Stimulated activated CD8-positive, alpha-beta memory T cell treated with anti-CD3 and anti-CD28 coated beads, Interleukin-2, amount 100 ng/mL, for 48 hours (primary cell): ENCODE measurements around the gene CYBA.
A peak's percentile ranks its signal among the peaks of the same experiment; 100 is the strongest.
"Not testable (repeated sequence)": the region's sequence is repeated elsewhere in the genome, so short reads cannot be mapped to it uniquely, and the experiment has no call there.

Experiments used
- DNase-seq, 2 donors: peaks; one replicate each; pipeline ENCODE4 v3.0.0-alpha.2; 2020; ENCODE audit warnings: low read depth in 2 of 2

CYBA gene

DNA sequence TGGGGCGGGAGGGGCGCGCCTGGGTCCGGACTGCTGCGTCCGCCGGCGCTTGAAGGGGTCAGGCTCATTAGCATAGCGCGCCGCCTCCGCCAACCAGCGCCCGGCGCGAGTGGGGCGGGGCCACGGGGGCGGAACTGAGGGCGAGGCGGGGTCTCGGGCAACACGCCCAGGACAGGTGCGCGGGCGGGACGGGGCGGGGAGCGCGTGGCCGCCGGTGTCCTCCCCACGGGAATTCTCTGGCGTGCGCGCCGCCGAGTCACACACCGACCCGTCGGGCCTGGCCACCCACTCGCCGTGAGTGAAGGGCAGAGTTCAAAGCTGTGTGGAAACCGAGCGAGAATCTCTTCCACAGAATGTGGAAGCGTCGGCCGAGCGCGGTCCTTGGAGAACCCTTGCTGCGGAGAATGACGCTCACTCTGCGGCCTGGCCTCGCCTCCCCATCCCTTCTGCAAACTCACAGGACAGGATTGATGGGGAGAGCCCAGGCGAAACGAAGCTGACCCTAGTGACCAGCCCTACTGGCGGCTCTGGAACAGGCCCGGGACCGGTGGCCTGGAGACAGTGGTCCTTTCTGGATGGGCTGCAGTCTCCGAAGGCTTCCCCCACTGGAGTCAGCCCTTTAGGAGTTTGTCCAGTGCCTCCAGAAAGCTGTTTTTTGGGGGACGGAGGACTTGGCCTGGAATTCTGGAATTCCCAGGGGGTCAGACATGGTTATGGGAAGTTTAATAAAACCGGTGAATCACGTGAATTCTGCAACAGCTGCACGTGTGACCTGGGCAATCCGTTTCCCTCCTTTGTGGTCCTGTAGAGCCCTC lies 35.8 kb upstream of the CYBA start, which contains the start of gene SNAI3:
TSS of gene SNAI3 (minus strand) at position 69 of the 815 bp plus-strand sequence. CDS start 101 bp downstream, outside the sequence.
- DNase-seq: peak; percentile 84 to 85

DNA sequence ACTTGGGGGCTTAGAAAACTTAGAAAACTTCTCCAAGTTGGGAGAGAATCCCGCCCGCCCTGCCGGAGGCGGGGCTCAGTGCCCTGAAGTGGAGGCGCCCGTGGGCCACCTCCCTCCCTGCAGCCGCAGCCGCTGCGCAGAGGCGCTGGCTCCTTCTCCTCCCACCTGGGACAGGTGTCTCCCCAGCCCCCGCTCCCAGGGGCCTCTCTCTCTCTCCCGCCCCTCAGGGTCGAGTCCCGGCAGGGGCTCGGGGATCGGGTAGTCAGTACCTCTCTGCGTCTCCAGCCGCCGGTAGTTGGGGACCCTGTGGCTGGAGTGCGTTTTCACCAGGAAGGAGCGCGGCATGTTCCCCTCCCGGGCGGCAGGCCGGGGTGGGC lies 35.2 kb upstream of the CYBA start:
- no peak for DNase-seq

DNA sequence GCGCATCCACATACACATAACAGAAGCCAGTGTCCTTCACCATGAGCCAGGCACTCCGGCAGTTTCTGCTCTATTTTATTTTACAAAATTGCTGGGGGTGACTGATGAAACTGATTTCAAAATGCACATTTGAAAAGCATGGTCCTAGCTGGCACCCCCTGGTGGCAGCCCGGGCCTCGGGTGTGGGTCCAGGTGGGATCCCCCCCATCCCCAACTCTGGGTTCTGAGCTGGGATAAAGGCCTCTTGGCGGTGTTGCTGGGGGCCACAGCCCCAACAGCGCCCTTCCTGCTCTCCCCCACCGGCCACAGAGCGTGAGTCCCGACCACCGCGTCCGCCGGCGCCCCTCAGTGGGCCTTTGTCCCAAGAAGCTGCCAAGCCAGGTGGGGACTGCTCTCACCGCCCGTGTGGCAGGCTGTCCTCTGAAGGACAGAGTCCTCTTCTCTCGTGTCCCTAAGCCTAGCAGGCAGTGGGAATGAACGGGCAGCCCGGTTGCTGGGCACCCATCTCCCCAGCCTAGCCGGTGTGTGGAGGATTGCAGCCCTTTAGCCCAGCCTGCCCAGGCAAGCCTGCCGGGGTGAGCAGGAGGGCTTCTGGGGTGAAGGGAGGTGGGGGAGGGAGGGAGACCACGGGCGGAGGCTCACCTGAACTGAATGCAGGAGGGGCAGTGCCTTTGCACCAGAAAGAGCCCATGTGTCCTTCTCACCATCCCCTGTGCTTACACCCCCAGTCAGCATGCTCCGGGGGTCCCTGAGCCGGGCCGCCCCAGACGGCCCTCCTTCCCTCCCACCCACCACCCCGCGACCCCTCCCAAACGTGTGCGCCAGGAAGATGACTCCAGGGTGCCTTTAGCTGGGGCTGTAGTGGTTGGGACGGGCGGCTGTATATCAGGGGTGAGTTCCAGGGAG lies 34.6 kb upstream of the CYBA start:
- DNase-seq: peak in 1 of 2 donors; percentile 69

DNA sequence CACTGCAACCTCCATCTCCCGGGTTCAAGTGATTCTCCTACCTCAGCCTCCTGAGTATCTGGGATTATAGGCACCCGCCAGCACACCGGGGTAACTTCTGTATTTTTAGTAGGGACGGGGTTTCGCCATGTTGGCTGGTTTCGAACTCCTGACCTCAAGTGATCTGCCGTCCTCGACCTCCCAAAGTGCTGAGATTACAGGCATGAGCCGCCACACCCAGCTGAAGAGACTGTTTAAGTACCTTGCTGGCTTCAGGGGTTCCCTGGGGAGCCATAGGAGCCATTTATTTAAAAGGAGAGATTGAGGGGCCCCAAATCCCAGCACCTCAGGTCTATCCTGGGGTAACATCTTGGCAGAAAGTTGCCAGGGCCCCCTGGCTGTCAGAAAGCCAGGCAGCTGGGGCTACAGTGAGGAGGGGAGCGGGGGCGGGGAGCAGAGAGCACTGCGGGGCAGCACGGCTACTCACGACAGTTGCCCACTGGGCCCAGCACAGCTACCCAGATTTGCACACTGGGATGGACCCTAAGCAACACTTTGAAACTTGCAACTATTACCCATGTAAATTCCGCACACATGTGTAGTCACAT lies 33.8 kb upstream of the CYBA start:
- DNase-seq: no peak

DNA sequence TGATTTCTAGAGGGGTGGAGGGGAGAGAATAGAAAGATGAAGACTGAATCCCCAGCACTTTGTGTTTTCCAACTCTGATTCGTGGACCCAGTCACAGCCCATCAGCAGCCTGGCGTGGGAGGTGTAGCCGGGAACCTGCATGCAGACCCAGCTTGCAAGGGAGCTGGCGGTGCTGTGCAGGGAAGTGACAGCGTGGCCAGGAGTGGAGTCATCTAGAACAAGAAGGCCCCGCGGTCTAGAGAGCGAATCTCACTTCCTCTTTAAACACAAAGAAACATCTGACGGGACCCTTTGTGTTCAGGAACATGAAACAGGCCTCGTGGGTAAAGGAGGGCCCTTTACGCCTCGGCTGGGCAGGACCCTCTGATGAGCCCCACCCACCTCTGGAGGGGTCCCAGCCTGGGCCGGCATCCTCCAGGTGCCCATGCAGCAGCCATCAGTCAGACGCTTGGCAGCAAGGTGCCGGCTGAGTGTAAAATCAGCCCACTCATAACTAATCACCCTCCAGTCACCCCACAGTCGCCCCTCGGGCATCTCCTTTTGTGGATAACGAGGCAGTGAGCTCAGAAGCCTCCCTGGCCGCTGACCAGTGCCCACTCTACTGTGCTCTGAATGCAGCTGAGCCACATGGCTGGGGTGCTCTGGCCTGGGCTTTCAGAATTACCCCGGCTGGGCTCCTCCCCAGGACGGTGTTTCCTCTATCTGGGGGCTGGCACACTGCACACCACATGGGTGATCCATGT lies 31.0 kb upstream of the CYBA start:
- peak in 1 of 2 donors; percentile 68 for DNase-seq

DNA sequence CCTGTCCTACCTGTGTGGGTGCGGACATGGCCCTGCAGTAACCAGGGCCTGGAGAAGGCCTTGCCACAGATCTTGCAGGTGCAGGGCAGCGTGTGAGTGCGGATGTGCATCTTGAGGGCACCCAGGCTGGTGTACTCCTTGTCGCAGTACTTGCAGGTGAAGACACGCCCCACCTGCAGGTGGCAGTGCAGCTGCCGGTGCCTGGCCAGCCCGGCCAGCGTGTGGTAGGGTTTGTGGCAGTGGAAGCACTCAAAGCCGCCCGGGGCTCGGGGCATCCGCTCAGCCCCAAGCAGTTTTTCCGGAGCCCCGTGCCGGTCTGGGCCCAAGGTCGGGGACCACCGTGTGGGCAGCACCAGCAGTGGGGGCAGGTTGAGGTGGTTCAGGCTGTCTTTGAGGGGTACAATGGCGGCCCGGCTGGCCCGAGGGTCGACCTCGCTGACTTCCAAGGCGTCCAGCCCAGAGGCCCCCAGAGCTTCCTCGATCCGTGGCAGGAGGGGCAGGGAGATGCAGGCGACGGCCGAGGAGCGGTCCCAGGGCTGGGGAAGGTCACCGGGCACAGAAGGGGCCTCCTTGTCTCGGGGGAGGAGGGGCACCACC lies 30.3 kb upstream of the CYBA start:
- no peak for DNase-seq

DNA sequence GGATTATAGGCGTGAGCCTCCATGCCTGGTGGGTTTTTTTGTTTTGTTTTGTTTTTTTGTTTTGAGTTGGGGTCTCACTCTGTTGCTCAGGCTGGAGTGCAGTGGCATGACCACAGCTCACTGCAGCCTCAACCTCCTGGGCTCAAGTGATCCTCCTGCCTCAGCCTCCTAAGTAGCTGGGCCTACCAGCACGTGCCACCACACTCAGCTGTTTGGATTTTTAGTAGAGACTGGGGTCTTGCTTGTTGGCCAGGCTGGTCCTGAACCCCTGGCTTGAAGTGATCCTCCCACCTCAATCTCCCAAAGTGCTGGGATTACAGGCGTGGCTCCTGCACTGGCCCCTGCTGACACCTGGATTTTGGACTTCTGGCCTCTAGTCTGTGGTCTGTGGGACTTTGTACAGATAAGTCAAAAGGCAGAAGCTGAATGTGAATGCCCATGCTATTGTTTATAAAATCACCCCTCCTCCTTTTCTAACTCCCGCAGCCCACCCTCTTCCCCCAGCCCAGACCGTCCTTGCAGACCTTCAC lies 29.8 kb upstream of the CYBA start:
- DNase-seq: no peak

DNA sequence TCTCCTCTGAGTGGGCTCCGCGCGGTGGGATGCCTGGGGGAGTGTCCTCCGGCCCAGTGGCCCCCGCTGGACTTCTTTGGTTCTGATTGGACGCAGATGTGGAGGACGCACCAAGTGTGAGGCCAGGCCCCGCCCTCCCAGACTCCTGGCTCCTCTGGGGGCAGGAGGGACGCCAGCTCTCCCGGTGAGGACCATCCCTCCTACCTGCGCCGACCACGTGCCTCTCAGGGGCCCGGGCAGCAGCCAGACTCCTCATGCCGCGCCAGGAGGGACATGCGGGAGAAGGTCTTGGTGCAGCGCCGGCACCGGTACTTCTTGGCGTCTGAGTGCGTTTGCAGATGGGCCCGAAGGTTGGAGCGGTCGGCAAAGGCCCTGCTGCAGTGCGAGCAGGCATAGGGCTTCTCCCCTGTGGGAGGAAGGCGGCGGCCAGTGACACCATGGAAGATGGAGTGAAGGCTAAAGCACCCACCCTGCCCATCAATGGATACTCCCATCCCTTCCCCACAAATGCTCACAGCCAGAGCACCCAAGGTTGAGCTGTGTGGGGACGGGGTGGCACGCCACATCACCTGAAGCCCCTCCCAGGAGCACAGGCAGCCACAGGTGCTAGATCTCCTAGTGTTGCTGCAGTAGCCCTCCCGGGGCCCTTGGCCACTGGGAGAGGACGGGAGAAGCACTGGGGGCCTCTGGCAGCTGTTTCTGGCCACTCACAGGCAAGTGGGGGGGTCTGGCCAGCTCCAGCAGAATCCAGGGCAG lies 27.5 kb upstream of the CYBA start:
- no peak for DNase-seq

DNA sequence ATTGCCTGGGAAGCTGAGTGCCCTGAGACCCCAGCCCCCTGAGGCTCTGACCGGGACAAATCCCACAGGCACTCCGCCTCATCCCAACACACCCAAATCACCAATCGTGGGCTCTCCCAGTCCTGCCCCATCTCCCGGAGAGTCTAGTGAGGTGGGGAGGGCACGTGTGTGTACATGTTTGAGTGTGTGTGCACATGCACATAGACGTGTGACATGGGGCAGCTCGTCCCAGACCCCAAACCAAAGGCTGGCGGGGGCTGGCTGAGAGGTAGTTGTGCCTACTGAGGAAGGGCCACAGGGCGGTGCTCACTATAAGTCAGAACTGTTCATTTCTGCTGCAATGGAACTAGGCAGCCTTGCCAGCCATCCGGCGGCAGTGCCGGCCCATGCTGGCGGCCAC lies 26.9 kb upstream of the CYBA start:
- no peak for DNase-seq

DNA sequence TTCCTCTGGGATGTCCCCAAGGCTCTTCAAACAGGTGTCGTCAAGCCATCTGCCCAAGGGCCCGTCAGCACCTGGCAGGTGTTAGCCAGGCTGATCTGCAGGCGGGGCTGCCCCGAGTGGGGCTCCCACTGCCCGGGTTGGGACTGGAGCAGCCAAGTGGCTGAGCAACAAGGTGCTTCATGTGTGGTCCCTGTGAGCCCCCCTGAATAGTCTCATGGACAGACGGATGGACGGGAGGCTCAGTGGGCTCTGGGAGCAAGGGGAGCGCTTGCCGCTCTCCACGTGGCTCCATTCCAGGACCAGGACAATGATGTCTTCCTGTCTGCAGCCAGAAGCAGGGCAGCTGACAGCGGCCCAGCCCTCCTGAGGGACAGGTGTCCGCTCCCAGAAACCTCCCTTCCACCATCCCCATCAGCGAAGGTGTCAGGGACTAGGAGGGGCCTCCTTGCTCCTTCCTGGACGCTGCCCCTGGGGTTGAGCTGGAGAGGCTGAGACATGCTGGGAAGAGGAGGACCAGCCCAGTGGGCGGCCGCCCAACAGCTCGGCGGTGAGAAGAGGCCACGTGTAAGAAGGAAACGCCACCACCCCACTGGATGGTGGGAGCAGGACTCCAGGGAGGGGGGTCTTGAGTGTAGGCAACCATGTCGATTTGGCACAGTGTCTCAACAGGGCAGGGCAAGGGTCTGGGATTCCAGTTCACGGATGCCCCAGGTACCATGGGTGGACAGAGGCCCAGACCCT lies 25.8 kb upstream of the CYBA start:
- no peak for DNase-seq

DNA sequence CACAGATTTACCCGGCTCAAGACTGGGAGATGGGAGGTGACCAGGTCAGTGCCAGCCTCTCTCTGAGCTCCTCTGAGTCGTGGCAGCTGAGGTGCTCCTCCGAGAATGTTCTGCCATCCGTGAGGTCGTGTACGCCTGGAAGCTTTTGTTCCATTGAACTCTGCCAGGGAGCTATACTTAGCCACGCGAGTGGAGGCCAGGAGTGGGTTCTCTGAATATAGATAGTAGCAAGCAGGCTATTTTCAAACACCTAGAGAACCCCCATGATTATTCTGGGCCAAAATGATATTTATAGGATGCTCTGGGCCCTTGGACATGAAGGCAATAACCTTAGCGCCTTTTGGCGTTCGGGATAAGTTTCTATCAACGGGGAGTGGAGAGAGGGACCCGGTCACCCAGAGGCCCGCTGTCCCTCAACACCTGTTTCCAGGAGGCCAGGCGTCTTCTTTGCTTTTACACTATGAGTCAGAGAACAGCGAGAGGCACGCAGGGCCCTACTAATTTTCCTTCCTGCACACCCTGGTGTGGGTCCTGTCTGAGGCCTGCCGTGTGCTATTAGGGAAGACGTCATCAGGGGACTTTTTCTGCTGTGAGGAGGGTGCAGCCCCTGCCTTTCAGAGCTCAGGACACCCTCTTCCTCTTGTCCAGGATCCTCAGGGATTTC lies 23.0 kb upstream of the CYBA start:
- no peak for DNase-seq

DNA sequence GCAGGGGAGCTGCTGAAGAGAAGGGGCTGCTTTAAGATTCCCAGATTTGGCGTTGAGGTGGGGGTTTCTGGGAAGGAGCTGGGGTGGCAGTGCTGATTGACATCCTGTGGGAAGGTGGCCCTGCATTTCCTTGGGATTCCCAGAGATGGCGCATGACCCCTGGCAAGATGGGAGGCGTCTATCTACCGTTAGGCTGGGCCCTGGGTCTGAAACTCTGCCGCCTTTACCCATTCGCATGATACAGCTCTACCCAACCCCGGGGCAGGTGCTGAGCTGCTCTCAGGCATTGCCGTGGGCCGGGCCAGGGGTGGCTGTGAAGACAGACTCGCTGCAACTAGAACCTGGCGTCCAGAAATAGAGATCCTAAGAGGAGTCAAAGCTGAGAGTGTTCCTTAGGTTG lies 21.9 kb upstream of the CYBA start:
- no peak for DNase-seq

DNA sequence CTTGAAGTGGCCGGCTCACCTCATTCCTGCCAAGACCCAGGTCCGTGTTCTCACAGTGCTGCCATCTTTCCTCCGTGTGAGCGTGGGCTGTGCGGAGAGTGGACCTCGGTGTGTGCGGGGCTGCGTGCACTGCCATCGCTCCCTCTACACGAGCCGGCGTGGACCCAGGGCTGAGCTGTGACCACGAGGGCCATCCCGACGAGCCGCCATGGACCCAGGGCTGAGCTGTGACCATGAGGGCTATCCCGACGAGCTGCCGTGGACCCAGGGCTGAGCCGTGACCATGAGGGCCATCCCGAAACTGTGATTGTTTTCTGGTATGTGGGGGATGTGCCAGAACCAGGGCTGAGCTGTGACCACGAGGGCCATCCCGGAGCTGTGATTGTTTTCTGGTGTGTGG lies 21.0 kb upstream of the CYBA start:
- DNase-seq: no peak

DNA sequence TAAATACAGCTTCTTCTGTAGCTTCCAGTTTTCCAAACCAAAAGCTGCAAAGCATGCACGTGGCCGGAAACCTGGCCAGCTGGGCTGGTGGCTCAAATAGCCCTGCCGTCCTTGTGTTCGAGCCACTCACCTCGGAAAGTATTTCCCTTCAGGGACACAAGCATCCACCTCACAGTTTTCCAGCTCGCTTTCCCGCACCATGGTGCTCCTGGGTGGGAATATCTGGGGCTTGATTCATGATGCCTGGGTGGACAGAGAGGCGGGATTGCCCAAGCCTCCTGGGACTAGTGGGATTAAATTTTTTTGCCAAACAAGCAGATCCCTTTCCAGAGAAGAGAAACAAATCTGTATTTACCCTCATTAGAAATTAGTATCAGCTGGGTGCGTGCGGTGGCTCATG lies 19.1 kb upstream of the CYBA start:
- DNase-seq: no peak

DNA sequence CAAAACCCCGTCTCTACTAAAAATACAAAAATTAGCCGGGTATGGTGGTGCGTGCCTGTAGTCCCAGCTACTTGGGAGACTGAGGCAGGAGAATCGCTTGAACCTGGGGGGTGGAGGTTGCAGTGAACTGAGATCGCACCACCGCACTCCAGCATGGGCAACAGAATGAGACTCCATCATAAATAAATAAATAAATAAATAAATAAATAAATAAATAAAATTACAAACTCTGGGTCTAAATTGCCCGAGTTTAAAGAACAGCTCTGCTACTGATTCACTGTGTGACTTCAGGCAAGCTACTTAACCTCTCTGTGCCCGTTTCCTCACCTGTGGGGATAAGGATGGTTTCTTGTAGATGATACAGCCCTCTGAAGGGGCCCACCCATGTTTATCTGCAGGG lies 18.6 kb upstream of the CYBA start:
- DNase-seq: not testable (repeated sequence)

DNA sequence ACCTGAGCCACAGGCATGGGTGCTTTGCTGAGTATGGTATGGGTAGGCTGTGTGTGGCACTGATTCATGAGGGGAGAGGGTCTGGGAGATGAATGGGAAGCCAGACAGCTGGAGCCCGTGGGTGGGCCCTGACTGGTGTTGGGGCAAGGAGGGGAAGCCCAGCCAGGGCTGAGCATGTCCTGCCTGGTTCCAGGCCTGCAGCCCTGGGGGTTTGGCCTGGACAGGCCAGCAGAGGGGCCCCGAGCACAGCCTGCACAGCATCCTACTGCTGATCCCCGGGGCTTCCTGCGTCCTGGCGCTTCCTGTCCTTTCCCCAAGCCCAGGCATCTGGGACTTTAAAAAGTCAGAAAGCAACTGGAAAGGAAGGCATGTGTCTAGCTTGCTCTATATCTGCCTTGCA lies 16.6 kb upstream of the CYBA start:
- no peak for DNase-seq

DNA sequence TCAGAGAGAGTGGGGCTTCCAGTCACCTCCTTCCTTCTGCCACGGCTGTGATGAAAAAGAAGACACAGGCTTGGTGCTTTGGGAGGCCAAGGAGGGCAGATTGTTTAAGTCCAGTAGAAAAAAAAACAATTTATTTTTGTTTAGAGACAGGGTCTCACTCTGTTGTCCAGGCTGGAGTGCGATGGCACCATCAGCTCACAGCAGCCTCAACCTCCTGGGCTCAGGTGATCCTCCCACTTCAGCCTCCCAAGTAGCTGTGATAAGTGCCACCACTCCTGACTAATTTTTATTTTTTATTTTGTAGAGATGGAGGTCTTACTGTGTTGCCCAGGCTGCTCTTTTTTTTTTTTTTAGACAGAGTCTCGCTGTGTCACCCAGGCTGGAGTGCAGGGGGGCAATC lies 14.7 kb upstream of the CYBA start:
- DNase-seq: no peak

DNA sequence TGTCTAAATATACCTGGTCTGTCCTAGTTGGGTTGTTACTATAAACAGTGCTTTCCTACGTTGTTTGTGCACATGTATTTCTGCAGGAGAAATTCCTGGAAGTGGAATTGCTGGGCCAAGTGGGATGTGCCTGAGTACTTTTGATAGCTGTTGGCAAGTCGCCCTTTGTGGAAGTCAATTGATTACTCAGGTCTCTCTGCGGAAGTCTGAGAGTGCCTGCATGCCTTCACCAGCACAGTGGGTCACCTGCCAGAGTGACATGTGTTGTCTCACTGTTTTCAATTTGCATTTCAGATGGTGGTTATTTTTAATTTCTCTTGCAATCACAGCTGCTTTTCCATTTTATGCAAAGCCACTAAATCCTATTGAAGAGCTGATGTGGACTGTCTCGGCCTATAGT lies 14.3 kb upstream of the CYBA start:
- no peak for DNase-seq
